Cerebellar nuclear complex (tissue), 1 donor: ENCODE results near the gene PAK1.
"Not testable (repeated sequence)": the region's sequence is repeated elsewhere in the genome, so short reads cannot be mapped to it uniquely, and the experiment has no call there.

Source experiments
- DNase-seq, 2 experiments: peaks; one replicate each; lab custom pipeline; 2025; lab: John Stamatoyannopoulos, UW

The PAK1 gene

GRCh38 chr11:77302752-77303151 lies 171.1 kb downstream of the PAK1 start:
- DNase-seq: no peak

GRCh38 chr11:77301510-77301909 lies 172.4 kb downstream of the PAK1 start, which contains the start of gene GDPD4:
TSS of gene GDPD4 (minus strand) at chr11:77301686. CDS start at chr11:77285137, 16,549 bp downstream.
- DNase-seq: no peak

- DNase-seq: no peak
Measured at GRCh38 chr11:77300695-77301094, 173.2 kb downstream of the PAK1 start.

GRCh38 chr11:77300028-77300427 lies 173.9 kb downstream of the PAK1 start:
- not testable (repeated sequence) for DNase-seq

GRCh38 chr11:77299528-77299993 lies 174.3 kb downstream of the PAK1 start:
- no peak for DNase-seq

GRCh38 chr11:77294040-77294439 lies 179.9 kb downstream of the PAK1 start:
- DNase-seq: no peak

GRCh38 chr11:77289737-77290136 lies 184.2 kb downstream of the PAK1 start:
- DNase-seq: no peak

- DNase-seq: no peak
Measured at GRCh38 chr11:77287615-77288273, 186.2 kb downstream of the PAK1 start.

GRCh38 chr11:77287136-77287535 lies 186.8 kb downstream of the PAK1 start:
- no peak for DNase-seq

- no peak for DNase-seq
Measured at GRCh38 chr11:77284476-77285468, 189.1 kb downstream of the PAK1 start.

GRCh38 chr11:77283101-77283500 lies 190.8 kb downstream of the PAK1 start:
- no peak for DNase-seq

GRCh38 chr11:77278595-77279506 lies 195.0 kb downstream of the PAK1 start:
- DNase-seq: no peak

GRCh38 chr11:77276271-77276670 lies 197.6 kb downstream of the PAK1 start:
- no peak for DNase-seq
